Naive thymus-derived CD4-positive, alpha-beta T cell (primary cell): Measurements from ENCODE around the gene MRTFA. TPM values are rescaled to one million over a fixed set of nuclear protein-coding genes. Genes with fewer than 3 reads are reported as not detected.

Experiments used
- ATAC-seq: fragments of 150-1000 bp; cut with Tn5 transposase; 2 replicates; pipeline ENCODE4 v1.10.0; 2021; ENCODE audit warnings: mild to moderate bottlenecking, moderate library complexity
- CTCF ChIA-PET: fragments of 350-600 bp; sonication (Branson Sonifier 250); formaldehyde crosslinking; loops from one replicate; lab custom pipeline; 2021; ENCODE audit warnings: antibody characterized with exemption; lab: Charles Lee
- POLR2A ChIA-PET: fragments of 350-600 bp; sonication (Branson Sonifier 250); formaldehyde crosslinking; loops from one replicate; lab custom pipeline; 2021; ENCODE audit warnings: antibody characterized with exemption, inconsistent platforms; lab: Charles Lee
- DNase-seq, 9 donors: peaks; one replicate each; pipeline versions ENCODE4 v3.0.0 to v3.0.0-alpha.2; 2020 to 2022; ENCODE audit warnings: mixed read lengths in 1 of 9
- H3K27ac ChIP-seq: one replicate; pipeline ENCODE4 v1.7.0; 2013; ENCODE audit warnings: mild to moderate bottlenecking, low read depth, low read length, moderate library complexity
- H3K27me3 ChIP-seq, 2 donors: one replicate each; pipeline ENCODE4 v1.7.0; 2013; ENCODE audit warnings: low read length in 2 of 2, mild to moderate bottlenecking in 2 of 2, moderate library complexity in 2 of 2; ENCODE audit not compliant: control insufficient read depth in 2 of 2, insufficient read depth in 2 of 2
- H3K36me3 ChIP-seq, 3 experiments: 1 replicate in 2 of 3; 2 replicates in 1 of 3; pipeline ENCODE4 v1.7.0; 2013; ENCODE audit warnings: low read length in 3 of 3, mild to moderate bottlenecking in 3 of 3, moderate library complexity in 1 of 3; ENCODE audit not compliant: insufficient read depth in 3 of 3, control insufficient read depth in 2 of 3
- H3K4me1 ChIP-seq, 2 donors: one replicate each; pipeline ENCODE4 v1.7.0; 2013; ENCODE audit warnings: low read length in 2 of 2, mild to moderate bottlenecking in 2 of 2, moderate library complexity in 1 of 2; ENCODE audit not compliant: control insufficient read depth in 2 of 2, insufficient read depth in 2 of 2
- H3K4me3 ChIP-seq: 2 replicates; pipeline ENCODE4 v1.7.0; 2013; ENCODE audit warnings: mild to moderate bottlenecking, low read length
- H3K9me3 ChIP-seq, 3 experiments: 1 replicate in 2 of 3; 2 replicates in 1 of 3; pipeline ENCODE4 v1.7.0; 2013; ENCODE audit warnings: low read length in 3 of 3; ENCODE audit not compliant: control insufficient read depth in 2 of 3
- H3K27ac Mint-ChIP-seq, 9 donors: one replicate each; pipeline ENCODE4 v1.8.0; 2020 to 2022; ENCODE audit warnings: mixed read lengths in 9 of 9, mild to moderate bottlenecking in 8 of 9, moderate library complexity in 5 of 9, inconsistent platforms in 2 of 9
- H3K27me3 Mint-ChIP-seq, 5 donors: one replicate each; pipeline ENCODE4 v1.8.0; 2021 to 2022; ENCODE audit warnings: mixed read lengths in 5 of 5, mild to moderate bottlenecking in 1 of 5
- H3K36me3 Mint-ChIP-seq, 5 donors: one replicate each; pipeline ENCODE4 v1.8.0; 2020 to 2022; ENCODE audit warnings: mixed read lengths in 5 of 5, mild to moderate bottlenecking in 3 of 5, inconsistent platforms in 1 of 5
- H3K4me1 Mint-ChIP-seq, 7 donors: one replicate each; pipeline ENCODE4 v1.8.0; 2020 to 2022; ENCODE audit warnings: mixed read lengths in 7 of 7, mild to moderate bottlenecking in 3 of 7, inconsistent platforms in 1 of 7
- H3K4me3 Mint-ChIP-seq, 10 donors: one replicate each; pipeline ENCODE4 v1.8.0; 2020 to 2022; ENCODE audit warnings: mild to moderate bottlenecking in 10 of 10, mixed read lengths in 10 of 10, moderate library complexity in 6 of 10, inconsistent platforms in 2 of 10
- H3K9me3 Mint-ChIP-seq, 11 donors: one replicate each; pipeline ENCODE4 v1.8.0; 2020 to 2022; ENCODE audit warnings: mixed read lengths in 11 of 11, mild to moderate bottlenecking in 4 of 11, inconsistent platforms in 1 of 11, moderate library complexity in 1 of 11
- intact Hi-C, 2 donors: fragments of 100-400 bp; cut with micrococcal nuclease; formaldehyde crosslinking; loops; one replicate each; pipeline ENCODE4 v1.15.1; 2023
- polyA plus RNA-seq, 2 donors: library from polyadenylated mRNA; unstranded; fragments of 300-500 nt; fragmentation: Illumina TruSeq; gene quantifications; one replicate each; pipeline ENCODE4 v1.2.3, GENCODE V29; 2021
- total RNA-seq, 6 experiments: library from RNA in 5 of 6; stranded (reverse) in 5 of 6; gene quantifications; 1 replicate in 5 of 6; 2 replicates in 1 of 6; pipeline ENCODE4 v1.2.3 and lab custom pipeline; 2021 to 2026

Gene MRTFA
- total and polyA plus RNA-seq, 7 experiments from 2014 or later, result 17.6 to 114 (median 81.5) TPM

DNA sequence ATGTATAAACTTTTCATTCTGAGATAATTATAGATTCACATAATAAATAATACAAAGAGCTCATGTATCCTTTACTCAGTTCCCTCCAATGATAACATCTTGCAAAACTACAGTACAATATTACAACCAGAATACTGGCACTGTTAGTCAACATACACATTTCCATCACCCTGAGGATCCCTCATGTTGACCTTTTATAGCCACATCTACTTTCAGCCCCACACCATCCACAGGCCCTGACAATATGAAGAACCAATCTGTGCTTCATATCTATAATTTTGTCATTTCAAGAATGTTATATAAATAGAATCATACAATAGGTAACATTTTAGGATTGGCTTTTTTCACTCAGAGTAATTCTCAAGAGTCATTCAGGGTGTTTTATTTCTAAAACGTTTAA, 115.5 kb downstream of the MRTFA start:
- no peak overlapping the region for H3K4me3 Mint-ChIP-seq
- H3K27ac Mint-ChIP-seq, result peak overlapping the region in 5 of 9 donors; percentile 17 to 83 (median 65)
- intact Hi-C loops, result no loop called here
- Histone ChIP-seq H3K27ac (no peak overlapping the region), H3K4me1 (peaks cover 10 to 22% of the 10 kb centered on the region in 2 donors), H3K4me3 (no peak overlapping the region), H3K36me3 (no peaks in the 10 kb centered on the region), H3K9me3 (no peaks in the 10 kb centered on the region), H3K27me3 (no peaks in the 10 kb centered on the region)
- POLR2A ChIA-PET, result interaction anchor here (0.8 to 2.1 kb wide), 6 partner anchors 10 to 259 kb away, joined by 3 to 10 read pairs (median 4); no protein-coding TSS in a partner anchor
- H3K36me3 Mint-ChIP-seq, result peaks cover 0 to 14% (median 8%) of the 10 kb centered on the region in 5 donors
- ATAC-seq (no peak), DNase-seq (no peak)
- peaks cover 20 to 57% (median 50%) of the 10 kb centered on the region in 7 donors for H3K4me1 Mint-ChIP-seq
- no peaks in the 10 kb centered on the region for H3K27me3 Mint-ChIP-seq
- CTCF ChIA-PET, result interaction anchor here (0.6 to 1.7 kb wide), 5 partner anchors 11 to 191 kb away, joined by 3 to 5 read pairs (median 3); no protein-coding TSS in a partner anchor
- peaks cover 0 to 2% (median 0%) of the 10 kb centered on the region in 11 donors for H3K9me3 Mint-ChIP-seq

DNA sequence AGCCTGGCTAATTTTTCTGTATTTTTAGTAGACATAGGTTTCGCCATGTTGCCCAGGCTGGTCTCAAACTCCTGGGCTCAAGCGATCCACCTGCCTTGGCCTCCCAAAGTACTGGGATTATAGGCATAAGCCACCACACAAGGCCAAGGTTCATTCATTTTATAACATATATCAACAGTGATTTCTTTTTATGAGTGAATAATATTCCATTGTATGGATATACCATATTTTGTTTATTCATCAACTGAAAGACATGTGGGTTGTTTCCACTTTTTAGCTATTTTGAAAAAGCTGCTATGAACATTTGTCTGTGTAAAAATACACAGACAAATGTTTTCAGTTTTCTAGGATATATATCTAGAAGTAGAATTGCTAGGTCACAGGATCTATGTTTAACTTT, 116.0 kb downstream of the MRTFA start:
- H3K4me1 Mint-ChIP-seq, result peaks cover 21 to 57% (median 45%) of the 10 kb centered on the region in 7 donors
- ATAC-seq (no peak), DNase-seq (no peak)
- Histone ChIP-seq H3K9me3 (no peaks in the 10 kb centered on the region), H3K27me3 (no peaks in the 10 kb centered on the region), H3K4me1 (peaks cover 10 to 20% of the 10 kb centered on the region in 2 donors), H3K4me3 (no peak overlapping the region), H3K36me3 (no peaks in the 10 kb centered on the region), H3K27ac (peak overlapping the region; percentile 61)
- intact Hi-C loops, result no loop called here
- ChIA-PET CTCF (interaction anchor here (0.6 to 1.7 kb wide), 5 partner anchors 10 to 191 kb away, joined by 3 to 5 read pairs (median 3); no protein-coding TSS in a partner anchor), POLR2A (interaction anchor here (0.5 to 2.1 kb wide), 8 partner anchors 10 to 259 kb away, joined by 3 to 10 read pairs (median 4); no protein-coding TSS in a partner anchor)
- H3K9me3 Mint-ChIP-seq, result peaks cover 0 to 2% (median 0%) of the 10 kb centered on the region in 11 donors
- peak overlapping the region in 5 of 10 donors; percentile 17 to 88 (median 57) for H3K4me3 Mint-ChIP-seq
- peaks cover 0 to 19% (median 8%) of the 10 kb centered on the region in 5 donors for H3K36me3 Mint-ChIP-seq
- H3K27me3 Mint-ChIP-seq, result no peaks in the 10 kb centered on the region
- H3K27ac Mint-ChIP-seq, result peak overlapping the region in 7 of 9 donors; percentile 18 to 98 (median 90)

DNA sequence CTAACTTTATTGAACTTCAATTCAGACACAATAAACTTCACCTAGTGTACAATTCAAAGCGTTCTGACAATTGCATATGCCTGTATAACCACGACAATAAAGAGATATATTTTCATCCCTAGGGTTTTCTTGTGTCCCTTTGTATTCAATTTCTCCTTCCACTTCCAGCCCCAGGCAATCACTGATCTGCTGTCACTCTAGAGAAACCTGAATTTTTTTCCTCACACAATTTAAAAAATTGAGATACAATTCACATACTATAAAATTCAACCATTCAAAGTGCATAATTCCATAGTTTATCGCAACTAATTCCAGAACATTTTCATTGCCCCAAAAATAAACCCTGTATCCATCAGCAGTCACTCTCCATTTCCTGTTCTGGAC, 116.6 kb downstream of the MRTFA start:
- ChIA-PET CTCF (interaction anchor here (1.7 kb wide), 1 partner anchor 126 kb away, joined by 5 read pairs; no protein-coding TSS in a partner anchor), POLR2A (interaction anchor here (0.6 to 2.1 kb wide), 4 partner anchors 9 to 126 kb away, joined by 3 to 10 read pairs (median 4); partner anchors contain the start of gene MRTFA)
- no peaks in the 10 kb centered on the region for H3K9me3 ChIP-seq
- DNase-seq, result no peak
- peaks cover 23 to 56% (median 44%) of the 10 kb centered on the region in 7 donors for H3K4me1 Mint-ChIP-seq
- peaks cover 10 to 18% of the 10 kb centered on the region in 2 donors for H3K4me1 ChIP-seq
- peak overlapping the region; percentile 61 for H3K27ac ChIP-seq
- peaks cover 0 to 2% (median 0%) of the 10 kb centered on the region in 11 donors for H3K9me3 Mint-ChIP-seq
- H3K27me3 Mint-ChIP-seq, result no peaks in the 10 kb centered on the region
- peak; percentile 22 for ATAC-seq
- intact Hi-C loops, result loop anchor here (2.0 kb wide), 2 partner anchors 17 to 117 kb away; partner anchors contain the start of gene MRTFA (in 1 of the 2)
- H3K4me3 Mint-ChIP-seq, result peak overlapping the region in 7 of 10 donors; percentile 17 to 88 (median 57)
- H3K27ac Mint-ChIP-seq, result peak overlapping the region in 8 of 9 donors; percentile 71 to 98 (median 92)
- H3K4me3 ChIP-seq, result no peak overlapping the region
- peaks cover 0 to 22% (median 8%) of the 10 kb centered on the region in 5 donors for H3K36me3 Mint-ChIP-seq
- no peaks in the 10 kb centered on the region for H3K27me3 ChIP-seq
- H3K36me3 ChIP-seq, result no peaks in the 10 kb centered on the region

DNA sequence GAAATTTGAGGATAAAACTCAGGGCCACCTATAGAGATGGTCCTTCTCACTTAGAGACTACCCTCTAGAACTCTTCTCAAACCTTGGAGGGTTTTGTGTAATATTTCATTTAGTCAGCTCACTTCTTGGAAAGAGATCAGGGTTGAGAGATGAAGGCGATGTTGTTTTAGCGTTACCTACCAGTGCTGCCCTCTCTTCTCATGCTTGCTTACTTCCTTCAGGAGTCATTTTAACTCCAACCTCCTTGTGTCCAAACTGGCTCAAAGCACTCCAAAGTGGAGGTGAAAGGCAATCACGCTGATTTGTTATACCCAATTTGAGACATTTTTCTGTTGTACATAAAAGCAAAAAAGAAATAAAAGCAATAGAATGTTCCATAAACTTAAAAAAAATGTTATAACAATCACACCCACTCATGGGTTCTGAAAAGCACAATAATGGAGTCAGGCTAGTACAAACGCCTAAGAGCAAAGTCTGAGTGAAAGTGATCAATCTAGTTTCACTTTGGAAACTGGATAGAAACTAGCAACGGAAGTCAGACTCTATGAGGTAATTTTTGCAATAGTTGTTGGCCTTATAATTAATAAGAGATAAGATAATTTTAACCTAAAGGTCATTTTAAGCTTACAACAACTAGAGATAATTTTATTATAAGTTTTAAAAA, 117.1 kb downstream of the MRTFA start:
- Mint-ChIP-seq H3K27me3 (no peaks in the 10 kb centered on the region), H3K4me3 (peak overlapping the region; percentile 67 to 88 (median 80)), H3K9me3 (no peaks in the 10 kb centered on the region), H3K36me3 (peaks cover 0 to 22% (median 8%) of the 10 kb centered on the region in 5 donors), H3K4me1 (peaks cover 25 to 56% (median 42%) of the 10 kb centered on the region in 7 donors), H3K27ac (peak overlapping the region; percentile 84 to 98 (median 95))
- Histone ChIP-seq H3K4me1 (peaks cover 10 to 15% of the 10 kb centered on the region in 2 donors), H3K4me3 (peak overlapping the region; percentile 49), H3K27me3 (no peaks in the 10 kb centered on the region), H3K9me3 (no peaks in the 10 kb centered on the region), H3K27ac (peak overlapping the region; percentile 61), H3K36me3 (no peaks in the 10 kb centered on the region)
- ChIA-PET CTCF (interaction anchor here (1.0 to 1.7 kb wide), 3 partner anchors 15 to 126 kb away, joined by 3 to 5 read pairs (median 5); no protein-coding TSS in a partner anchor), POLR2A (interaction anchor here (0.6 to 2.1 kb wide), 7 partner anchors 9 to 127 kb away, joined by 3 to 10 read pairs (median 3); partner anchors contain the start of gene MRTFA)
- intact Hi-C loops, result loop anchor here (2.0 kb wide), 2 partner anchors 17 to 117 kb away; partner anchors contain the start of gene MRTFA (in 1 of the 2)
- DNase-seq (peak in 7 of 9 donors; percentile 36 to 58 (median 46)), ATAC-seq (peak; percentile 88)

DNA sequence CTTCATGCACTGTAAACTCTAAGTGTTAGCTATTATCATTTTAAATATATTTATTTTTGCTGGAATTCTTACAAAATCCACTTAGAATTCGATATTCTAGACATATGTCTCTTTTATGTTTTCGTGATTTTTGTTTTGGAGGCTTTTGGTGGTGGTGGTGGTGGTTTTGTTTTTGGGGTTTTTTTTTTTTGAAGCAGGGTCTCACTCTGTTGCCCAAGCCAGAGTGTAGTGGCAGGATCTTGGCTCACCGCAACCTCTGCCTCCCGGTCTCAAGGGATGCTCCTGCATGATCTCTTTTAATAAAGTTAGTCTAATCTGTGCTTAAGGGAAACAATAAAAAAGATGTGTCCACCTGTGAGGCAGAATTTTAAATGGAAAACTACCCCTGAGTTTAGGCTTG, 117.7 kb downstream of the MRTFA start:
- intact Hi-C loops, result loop anchor here (2.0 kb wide), 2 partner anchors 16 to 118 kb away; partner anchors contain the start of gene MRTFA (in 1 of the 2)
- DNase-seq (no peak), ATAC-seq (no peak)
- ChIA-PET POLR2A (interaction anchor here (0.8 to 1.5 kb wide), 6 partner anchors 9 to 118 kb away, joined by 3 to 6 read pairs (median 4); partner anchors contain the start of gene MRTFA), CTCF (interaction anchor here (1.0 to 1.2 kb wide), 2 partner anchors 15 to 127 kb away, joined by 3 to 5 read pairs; no protein-coding TSS in a partner anchor)
- Histone ChIP-seq H3K27ac (peak overlapping the region; percentile 61), H3K4me3 (peak overlapping the region; percentile 49), H3K36me3 (no peaks in the 10 kb centered on the region), H3K27me3 (no peaks in the 10 kb centered on the region), H3K9me3 (no peaks in the 10 kb centered on the region), H3K4me1 (peaks cover 10 to 11% of the 10 kb centered on the region in 2 donors)
- peaks cover 25 to 52% (median 39%) of the 10 kb centered on the region in 7 donors for H3K4me1 Mint-ChIP-seq
- H3K36me3 Mint-ChIP-seq, result peaks cover 0 to 22% (median 8%) of the 10 kb centered on the region in 5 donors
- peak overlapping the region; percentile 67 to 88 (median 80) for H3K4me3 Mint-ChIP-seq
- H3K9me3 Mint-ChIP-seq, result no peaks in the 10 kb centered on the region
- H3K27me3 Mint-ChIP-seq, result no peaks in the 10 kb centered on the region
- H3K27ac Mint-ChIP-seq, result peak overlapping the region; percentile 84 to 98 (median 95)

DNA sequence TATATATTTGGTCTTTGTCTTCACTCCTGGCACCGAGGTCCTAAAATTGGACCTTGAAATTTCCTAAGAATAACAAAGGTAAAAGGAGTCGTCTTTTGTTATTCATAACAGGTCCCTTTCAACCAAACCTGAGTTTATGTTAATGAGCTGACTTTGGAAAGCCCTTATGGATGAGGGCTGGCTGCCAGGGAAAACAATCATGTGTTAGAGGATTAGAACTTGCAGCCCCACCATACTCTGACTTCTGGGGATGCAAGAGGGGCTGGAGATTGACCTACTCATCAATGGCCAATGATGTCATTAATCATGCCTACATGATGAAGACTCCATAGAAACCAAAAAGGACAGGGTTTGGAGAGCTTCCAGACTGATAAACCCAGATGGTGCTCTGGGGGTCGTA, 118.9 kb downstream of the MRTFA start:
- Histone ChIP-seq H3K27ac (no peak overlapping the region), H3K4me1 (peaks cover 10 to 11% of the 10 kb centered on the region in 2 donors), H3K4me3 (no peak overlapping the region), H3K36me3 (no peaks in the 10 kb centered on the region), H3K27me3 (no peaks in the 10 kb centered on the region), H3K9me3 (no peaks in the 10 kb centered on the region)
- ChIA-PET POLR2A (interaction anchor here (1.0 to 2.0 kb wide), 4 partner anchors 14 to 119 kb away, joined by 3 to 12 read pairs (median 4); partner anchors contain the start of gene MRTFA), CTCF (interaction anchor here (0.6 kb wide), 1 partner anchor 174 kb away, joined by 4 read pairs; no protein-coding TSS in a partner anchor)
- no peaks in the 10 kb centered on the region for H3K9me3 Mint-ChIP-seq
- H3K36me3 Mint-ChIP-seq, result peaks cover 0 to 17% (median 8%) of the 10 kb centered on the region in 5 donors
- intact Hi-C loops, result loop anchor here (2.0 kb wide), 2 partner anchors 15 to 119 kb away; partner anchors contain the start of gene MRTFA (in 1 of the 2)
- ATAC-seq (no peak), DNase-seq (no peak)
- H3K4me3 Mint-ChIP-seq, result peak overlapping the region in 5 of 10 donors; percentile 26 to 88 (median 37)
- peaks cover 22 to 49% (median 34%) of the 10 kb centered on the region in 7 donors for H3K4me1 Mint-ChIP-seq
- no peaks in the 10 kb centered on the region for H3K27me3 Mint-ChIP-seq
- H3K27ac Mint-ChIP-seq, result peak overlapping the region in 4 of 9 donors; percentile 16 to 98 (median 94)
